Epidermal melanocyte (primary cell): Measurements from ENCODE around the gene ID4.
"Not testable (repeated sequence)": the region's sequence is repeated elsewhere in the genome, so short reads cannot be mapped to it uniquely, and the experiment has no call there.

Experiments
- DNase-seq: peaks from one replicate; pipeline ENCODE4 v3.0.0; 2011; ENCODE audit warnings: low spot score; ENCODE audit not compliant: insufficient read length

Gene ID4

DNA sequence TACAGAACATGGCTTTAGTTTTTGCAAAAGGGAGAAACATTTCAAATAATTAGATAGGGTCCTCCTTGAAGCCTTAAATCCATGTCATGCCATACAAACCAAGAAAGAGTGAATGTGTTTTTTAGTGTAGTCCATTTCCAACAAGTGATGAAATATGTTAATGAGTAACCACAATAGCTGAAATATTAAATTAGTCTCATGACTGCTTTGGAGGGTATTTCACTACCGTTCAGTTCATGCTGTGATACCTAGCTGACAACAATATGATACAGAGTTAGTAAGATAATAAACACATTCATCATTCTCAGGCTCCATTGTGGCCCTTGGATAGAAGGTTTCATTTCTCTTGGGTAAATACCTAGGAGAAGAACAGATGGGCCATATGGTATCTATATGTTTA lies 5.8 kb upstream of the ID4 start:
- no peak for DNase-seq

DNA sequence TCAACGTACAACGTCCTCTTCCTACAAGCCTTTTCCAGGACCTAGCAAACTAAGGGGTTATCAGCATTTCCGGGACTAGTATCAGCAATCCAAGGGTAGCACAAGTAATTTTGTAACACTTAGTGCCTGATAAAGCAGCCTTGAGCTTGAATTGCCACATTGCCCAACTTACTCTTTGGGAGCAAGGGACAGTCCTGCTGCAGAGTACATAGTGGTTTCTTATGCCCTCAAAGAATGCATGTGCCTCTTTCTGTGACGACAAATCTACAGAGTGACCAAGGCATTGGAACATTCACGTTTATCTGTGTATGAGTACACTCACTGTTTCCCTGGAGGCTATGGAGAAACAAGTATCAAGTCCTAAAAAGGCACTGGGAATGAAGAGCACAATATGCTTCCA lies 3.2 kb upstream of the ID4 start:
- DNase-seq: no peak

DNA sequence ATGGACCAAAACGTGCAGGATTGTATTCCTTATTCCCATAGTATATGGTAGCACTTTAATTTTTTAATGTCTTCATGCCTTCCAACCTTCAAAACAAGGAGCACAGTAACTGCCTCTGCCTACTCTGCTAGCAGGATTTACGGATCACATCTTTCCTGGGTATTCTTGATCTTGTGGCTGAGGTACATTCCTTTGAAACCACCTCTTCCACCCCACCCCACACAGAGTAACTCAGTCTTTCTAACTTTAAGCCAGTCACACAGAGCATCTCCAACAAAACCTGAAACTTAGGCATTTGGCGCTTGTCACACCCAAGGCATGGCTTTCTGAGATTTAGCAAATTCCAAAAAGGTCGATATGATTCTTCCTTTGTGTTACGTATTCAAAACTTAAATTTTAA lies 2.3 kb upstream of the ID4 start:
- DNase-seq: no peak

DNA sequence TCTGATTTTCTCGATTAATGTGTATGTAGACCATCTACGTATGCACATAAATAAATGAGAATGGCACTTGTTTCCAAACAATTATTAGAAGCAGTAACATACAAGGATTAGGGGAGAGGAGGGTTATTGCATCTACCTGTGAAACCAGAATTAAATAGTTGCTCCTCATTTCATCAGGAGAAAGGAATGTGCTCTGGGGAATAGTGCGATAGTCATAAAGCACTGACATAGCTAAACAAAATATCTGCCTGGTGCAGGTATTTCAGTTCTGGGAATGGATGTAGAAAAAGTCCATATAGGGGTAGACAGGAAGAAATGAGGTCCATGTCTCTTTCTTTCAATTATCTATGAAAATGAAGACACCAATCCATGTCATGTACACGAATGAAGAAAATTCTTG lies 1.6 kb upstream of the ID4 start:
- DNase-seq: no peak

DNA sequence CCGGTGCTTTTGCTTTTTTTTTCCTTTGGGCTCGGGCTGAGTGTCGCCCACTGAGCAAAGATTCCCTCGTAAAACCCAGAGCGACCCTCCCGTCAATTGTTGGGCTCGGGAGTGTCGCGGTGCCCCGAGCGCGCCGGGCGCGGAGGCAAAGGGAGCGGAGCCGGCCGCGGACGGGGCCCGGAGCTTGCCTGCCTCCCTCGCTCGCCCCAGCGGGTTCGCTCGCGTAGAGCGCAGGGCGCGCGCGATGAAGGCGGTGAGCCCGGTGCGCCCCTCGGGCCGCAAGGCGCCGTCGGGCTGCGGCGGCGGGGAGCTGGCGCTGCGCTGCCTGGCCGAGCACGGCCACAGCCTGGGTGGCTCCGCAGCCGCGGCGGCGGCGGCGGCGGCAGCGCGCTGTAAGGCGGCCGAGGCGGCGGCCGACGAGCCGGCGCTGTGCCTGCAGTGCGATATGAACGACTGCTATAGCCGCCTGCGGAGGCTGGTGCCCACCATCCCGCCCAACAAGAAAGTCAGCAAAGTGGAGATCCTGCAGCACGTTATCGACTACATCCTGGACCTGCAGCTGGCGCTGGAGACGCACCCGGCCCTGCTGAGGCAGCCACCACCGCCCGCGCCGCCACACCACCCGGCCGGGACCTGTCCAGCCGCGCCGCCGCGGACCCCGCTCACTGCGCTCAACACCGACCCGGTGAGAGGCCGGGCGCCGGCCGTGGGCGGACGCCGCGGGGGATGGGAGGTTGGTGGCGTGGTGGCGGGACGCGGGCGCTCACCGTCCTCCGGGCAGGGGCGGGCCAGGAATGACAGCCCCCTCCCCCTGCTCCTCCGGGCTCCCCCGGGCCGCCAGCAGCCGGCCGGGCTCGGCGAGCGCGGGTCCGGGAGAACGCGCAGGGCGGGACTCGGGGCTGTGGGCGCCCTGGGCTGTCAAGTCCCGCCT lies 606 bp downstream of the ID4 start:
- no peak for DNase-seq

DNA sequence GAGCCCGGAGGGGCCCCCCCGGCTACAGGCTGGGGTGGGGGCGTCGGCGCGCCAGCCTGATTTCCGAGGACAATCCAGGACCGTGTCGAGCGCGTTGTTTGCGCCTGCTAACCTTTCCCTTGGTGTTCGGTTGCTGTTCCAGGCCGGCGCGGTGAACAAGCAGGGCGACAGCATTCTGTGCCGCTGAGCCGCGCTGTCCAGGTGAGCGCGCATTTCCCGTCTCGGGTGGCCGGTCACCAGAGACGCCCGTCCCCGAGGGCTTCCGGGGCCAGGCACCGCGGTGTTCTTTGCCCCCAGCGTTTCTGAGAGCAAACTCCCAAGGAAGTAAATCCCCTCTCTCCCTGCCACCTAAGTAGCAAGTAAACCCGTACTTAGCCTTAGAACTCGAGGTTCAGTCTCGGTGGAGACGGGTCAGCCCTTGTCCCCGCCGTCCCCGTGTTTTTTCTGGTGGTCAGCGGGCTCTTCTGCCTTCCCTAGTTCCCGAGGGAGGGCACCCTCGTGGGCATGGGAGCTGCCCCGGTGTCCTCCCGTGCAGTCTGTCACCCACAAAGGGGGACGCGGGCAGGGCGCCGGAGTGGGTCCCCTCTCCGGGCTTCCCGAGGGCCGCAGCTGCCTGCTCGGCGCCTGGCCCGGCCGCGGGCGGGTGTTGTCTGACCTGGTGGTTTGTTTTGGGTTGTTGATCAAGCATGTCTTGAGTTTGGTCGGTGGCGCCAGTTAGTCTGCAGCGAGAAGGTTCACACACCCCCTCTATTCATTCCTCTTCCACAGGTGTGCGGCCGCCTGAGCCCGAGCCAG lies 1.5 kb downstream of the ID4 start:
- no peak for DNase-seq

DNA sequence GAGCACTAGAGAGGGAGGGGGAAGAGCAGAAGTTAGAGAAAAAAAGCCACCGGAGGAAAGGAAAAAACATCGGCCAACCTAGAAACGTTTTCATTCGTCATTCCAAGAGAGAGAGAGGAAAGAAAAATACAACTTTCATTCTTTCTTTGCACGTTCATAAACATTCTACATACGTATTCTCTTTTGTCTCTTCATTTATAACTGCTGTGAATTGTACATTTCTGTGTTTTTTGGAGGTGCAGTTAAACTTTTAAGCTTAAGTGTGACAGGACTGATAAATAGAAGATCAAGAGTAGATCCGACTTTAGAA lies 2.0 kb downstream of the ID4 start:
- DNase-seq: no peak

DNA sequence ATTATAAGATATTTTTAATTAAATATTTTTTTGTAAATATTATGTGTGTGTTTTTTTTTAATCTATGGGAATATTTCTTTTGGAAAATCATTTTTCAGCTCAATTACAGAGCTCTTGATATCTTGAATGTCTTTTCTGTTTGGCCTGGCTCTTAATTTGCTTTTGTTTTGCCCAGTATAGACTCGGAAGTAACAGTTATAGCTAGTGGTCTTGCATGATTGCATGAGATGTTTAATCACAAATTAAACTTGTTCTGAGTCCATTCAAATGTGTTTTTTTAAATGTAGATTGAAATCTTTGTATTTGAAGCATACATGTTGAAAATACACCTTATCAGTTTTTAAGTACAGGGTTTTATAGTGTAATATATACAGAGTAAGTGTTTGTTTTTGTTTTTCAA lies 2.6 kb downstream of the ID4 start:
- DNase-seq: no peak

DNA sequence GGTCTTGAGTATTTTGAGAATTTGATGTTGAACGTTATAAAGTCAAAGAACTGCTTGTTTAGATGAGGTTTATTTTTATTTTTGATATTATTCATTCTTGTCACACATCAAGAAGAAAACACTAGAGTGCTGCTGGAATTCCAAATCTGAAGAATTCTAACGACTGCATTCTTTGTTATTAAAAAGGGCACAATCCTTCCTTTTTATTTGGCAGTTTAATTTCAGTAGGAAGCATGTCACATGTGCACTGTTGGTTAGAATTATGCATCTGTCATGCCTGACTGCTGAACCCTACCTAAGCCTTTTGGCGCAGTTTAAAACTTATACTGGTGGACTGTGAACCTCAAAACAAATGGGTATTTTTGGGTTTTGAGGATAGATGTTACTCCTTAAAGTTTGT lies 4.0 kb downstream of the ID4 start:
- no peak for DNase-seq

DNA sequence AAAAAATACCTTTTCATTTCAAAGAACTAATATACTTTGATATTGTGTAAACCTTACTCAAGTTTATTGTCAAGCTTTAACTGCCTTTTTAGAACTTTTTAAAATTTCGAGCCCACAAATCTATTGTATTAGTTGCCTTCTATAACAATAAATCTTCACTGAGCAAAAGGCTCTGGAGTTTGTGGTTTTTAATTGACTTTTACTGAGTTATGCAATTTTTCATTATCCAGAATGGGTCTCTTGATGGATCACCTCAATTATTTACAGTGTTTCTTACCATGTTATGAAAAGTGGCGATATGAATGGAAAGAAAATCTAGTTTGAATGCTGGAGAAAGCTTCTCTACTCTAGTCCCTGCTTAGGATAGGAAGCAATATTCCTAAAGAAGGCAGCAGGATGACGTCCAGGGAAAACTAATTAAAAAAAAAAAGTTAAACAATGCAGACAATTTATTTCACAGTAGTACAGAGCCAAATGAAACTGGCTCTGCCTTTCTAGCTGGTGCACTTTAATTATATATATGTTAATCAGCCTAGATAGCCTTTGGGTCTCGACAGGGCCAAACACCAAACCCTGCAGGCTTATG lies 5.0 kb downstream of the ID4 start:
- no peak for DNase-seq

DNA sequence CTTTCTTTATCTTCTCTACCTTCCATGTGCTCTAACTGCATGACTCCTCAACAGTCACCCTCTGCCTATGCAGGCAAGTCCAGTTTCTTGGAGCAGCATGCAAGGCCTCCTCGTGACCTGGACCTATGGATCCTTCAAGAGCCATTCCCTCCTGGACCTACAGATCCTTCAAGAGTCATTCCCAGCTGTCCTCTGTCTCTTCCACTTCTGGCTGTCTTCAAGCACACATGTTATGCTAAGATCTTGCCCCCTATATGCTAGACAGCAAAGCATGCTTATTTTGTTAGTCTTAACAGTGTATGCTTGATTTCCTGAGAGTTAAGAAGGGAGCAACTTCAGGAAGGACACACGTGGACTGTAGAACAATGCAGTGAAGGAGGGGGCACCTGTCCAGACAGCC lies 7.5 kb downstream of the ID4 start:
- no peak for DNase-seq

DNA sequence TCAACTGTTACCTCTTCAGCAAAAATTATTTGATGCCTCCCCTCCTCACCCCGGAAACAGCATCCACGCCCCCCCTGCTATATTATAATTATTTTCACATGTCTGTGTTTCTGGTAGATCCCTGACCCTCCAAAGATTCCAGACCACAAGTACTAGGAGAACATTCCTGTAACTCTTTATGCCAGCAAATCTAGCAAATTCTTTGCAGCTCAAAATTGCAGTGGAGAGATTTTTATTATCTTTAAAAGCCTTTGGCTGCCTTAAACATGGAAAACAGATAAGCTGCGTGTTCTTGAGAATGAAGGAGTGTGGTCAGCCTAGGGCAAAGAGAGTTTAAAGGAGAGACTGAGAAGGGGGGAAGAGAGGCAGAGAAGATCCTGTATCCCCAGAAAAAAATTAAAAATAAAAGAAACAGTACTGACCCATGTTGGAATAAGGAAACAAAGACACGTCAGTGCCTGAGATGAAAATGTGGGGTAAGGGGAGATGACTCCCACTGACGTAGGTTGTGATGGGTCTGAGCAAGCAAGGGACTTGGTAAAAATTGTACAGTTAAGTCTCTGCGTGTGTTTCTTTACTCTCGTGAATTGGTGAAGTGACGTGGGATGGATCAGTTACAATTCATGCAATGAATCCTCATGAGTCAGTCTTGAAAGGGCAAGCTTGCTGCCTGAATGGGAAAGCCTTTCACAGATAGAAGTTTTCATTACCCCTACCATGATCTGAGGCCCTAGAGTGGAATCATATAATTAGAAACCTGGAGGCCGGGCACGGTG lies 8.3 kb downstream of the ID4 start:
- no peak for DNase-seq

DNA sequence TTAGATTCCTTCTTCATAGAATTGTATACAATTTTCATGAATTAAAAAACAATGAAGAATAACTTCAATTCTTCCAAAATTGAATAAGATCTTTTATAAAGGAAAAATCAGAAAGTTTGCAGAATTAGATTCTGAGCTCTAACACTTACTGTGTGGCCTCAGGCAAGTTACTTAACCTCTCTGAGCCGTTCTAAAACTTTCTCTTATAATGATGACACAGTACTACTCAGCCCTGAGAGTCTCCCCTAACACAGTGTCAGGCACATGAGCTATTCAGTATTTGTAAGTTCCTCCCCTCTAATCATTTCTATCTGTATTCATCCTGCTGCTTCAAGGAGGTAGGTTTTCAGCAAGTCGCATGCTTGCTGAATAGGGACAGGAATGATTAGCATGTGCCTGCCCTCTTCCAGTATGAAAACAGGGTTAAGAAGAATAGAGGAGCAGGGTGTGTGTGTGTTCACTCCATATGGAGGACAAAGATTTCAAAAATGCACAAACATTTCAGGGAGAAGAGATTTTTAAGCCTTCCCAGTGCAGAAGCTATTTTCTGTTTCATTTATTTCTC lies 11.4 kb downstream of the ID4 start:
- no peak for DNase-seq

DNA sequence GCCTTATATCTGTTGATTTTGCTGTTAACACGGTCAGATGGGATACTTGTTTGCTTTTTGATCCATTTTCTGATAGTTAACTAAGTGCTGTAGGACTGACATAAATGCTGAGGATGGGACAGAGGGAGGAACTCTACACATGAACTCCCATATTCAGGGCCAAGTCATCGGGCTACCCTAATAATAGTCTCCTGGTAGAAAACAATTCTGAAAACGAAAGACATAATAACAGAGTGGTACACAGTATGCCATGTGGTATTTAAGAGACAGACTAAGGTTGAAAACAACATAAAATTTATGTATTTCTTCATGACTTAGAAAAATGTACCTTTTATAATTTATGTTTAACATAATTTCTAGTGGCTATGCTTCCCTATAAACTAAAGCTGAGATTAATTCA lies 12.0 kb downstream of the ID4 start:
- DNase-seq: no peak

DNA sequence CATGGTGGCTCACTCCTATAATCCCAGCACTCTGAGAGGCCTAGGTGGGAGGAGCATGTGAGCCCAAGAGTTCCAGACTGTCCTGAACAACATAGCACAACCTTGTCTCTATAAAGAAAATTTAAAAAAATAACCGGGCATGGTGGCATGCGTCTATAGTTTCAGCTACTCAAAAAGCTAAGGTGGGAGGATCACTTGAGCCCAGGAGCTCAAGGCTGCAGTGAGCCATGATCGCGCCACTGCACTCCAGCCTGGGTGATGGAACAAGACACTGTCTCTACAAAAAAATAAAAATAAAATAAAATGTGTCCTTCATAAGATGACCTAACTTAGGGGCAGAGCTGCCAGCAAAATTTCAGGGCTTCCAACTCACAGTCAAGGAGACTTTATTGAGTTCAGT lies 12.6 kb downstream of the ID4 start:
- no peak for DNase-seq

DNA sequence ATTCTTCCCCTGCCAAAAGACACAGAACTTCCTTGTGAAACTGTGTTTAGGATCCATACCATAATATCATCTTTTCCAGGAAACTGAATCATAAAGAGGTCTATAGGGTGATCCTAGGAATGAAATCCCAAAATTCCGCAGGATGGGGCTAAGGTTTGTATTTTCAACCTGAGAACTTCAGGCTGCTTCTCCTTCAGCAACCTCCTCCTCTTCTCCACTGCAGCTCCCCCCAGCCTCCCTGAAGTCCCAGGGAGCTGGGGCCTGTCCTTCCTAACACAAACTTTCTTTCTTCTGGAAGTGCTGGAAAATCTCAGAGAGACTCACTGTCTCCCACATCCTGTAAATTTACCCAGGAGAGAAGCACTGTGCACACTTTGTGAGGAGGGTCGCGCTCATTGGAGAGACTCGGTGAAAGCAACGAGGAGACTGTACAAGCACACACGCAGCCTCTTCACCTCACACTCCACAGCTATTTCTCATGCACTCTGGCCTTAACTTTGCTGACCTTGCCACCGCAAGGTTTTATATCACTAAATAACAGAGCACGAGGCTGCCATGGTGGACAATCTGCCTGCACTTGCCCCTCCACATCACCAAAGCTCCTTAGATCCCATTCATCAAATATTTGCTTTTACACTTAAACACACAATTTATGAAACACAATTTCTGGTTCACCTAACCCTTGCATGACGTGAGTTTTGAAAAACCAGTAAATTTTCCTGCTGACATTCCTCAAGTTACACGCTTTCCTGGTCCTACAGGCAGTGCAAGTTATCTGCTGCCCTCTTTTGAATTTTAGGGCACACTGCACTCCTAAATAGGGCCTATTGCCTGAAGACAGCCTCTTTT lies 14.3 kb downstream of the ID4 start:
- peak; percentile 94 for DNase-seq

DNA sequence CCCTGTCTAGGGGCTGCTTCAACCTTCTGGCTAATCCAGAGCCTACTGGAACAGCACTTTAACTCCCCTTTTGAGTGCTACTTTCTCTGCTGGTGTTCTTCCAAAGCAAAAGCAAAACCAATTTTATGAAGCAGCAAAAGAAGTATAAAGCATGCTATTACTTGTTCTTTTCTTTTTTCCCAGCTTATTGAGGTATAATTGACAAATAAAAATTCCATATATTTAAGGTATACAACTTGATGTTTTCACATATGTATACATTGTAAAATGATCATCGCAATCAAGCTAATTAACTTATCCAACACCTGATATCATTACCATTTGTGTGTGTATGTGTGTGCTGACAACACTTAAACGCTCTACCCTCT lies 14.9 kb downstream of the ID4 start:
- no peak for DNase-seq

DNA sequence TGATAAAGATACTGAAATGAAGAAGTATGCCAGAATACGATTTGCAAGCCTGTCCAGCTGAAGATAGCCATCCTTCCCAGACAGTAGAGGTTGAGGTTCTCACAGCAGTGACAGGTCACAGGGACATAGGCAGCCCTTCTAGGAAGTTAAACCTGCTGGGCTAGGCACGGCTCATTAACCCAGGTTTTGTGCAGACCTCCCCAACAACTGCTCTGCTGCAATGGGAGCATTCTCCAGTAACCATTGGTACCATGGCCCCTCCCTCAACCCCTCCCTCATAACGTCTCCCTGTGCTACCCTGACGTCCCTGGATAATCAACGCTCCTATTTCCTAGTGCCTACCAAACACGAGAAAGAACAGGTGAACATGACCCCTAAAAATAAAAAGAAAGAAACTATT lies 15.8 kb downstream of the ID4 start:
- DNase-seq: no peak

DNA sequence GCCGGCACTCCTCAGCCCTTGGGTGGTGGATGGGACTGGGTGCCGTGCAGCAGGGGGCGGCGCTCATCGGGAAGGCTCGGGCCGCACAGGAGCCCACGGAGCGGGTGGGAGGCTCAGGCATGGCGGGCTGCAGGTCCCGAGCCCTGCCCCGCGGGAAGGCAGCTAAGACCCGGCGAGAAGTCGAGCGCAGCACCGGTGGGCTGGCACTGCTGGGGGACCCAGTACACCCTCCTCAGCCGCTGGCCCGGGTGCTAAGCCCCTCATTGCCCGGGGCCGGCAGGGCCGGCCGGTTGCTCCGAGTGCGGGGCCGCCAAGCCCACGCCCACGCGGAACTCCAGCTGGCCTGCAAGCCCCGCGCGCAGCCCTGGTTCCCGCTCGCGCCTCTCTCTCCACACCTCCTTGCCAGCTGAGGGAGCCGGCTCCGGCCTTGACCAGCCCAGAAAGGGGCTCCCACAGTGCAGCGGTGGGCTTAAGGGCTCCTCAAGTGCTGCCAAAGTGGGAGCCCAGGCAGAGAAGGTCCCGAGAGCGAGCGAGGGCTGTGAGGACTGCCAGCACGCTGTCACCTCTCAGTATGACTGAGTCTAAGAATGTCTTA lies 17.3 kb downstream of the ID4 start:
- not testable (repeated sequence) for DNase-seq

DNA sequence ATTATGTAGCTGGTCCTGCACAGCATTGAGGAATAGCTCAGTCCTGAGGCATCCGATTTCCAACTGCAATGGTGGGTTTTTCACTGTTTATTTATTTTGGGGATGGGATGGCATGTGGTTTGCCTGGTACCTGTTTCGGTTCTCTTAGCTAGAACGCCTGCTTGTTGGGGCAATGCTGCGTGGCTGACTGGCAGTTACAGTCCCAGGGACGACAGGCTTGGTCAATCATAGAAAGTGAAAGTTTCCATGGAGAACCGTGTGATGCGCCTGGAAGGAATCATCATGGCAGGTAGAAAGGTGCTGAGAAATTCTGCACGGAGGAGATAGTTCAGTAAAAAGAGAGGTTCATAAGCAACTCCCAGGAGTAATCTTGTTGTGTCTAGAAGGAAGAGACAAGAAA lies 18.4 kb downstream of the ID4 start:
- no peak for DNase-seq
